ENCODE results near the gene RAC2. TPM values are rescaled to one million over a fixed set of nuclear protein-coding genes. Genes with fewer than 3 reads are reported as not detected.

Gene RAC2
- total RNA-seq = 11.5 TPM

GRCh38 chr22:37244114-37244921, at the start of gene RAC2:
RAC2 (minus strand) TSS chr22:37244269; CDS start chr22:37244148, 121 bp downstream.
- peak within 1 kb of the TSS in 1 of 2 donors; percentile 26 for H3K4me3 ChIP-seq
- no peaks in the 10 kb centered on the region for H3K36me3 ChIP-seq
- DNase-seq (ENCODE audit: low spot score in 2 of 2) = peak; percentile 28 to 81
- no peaks in the 10 kb centered on the region for H3K9me3 ChIP-seq
- no peaks in the 10 kb centered on the region for H3K4me1 ChIP-seq
- H3K27ac ChIP-seq = no peak within 1 kb of the TSS
- intact Hi-C loops (cut with DNase I) = no loop called here
- TF ChIP-seq, protein P1, sequence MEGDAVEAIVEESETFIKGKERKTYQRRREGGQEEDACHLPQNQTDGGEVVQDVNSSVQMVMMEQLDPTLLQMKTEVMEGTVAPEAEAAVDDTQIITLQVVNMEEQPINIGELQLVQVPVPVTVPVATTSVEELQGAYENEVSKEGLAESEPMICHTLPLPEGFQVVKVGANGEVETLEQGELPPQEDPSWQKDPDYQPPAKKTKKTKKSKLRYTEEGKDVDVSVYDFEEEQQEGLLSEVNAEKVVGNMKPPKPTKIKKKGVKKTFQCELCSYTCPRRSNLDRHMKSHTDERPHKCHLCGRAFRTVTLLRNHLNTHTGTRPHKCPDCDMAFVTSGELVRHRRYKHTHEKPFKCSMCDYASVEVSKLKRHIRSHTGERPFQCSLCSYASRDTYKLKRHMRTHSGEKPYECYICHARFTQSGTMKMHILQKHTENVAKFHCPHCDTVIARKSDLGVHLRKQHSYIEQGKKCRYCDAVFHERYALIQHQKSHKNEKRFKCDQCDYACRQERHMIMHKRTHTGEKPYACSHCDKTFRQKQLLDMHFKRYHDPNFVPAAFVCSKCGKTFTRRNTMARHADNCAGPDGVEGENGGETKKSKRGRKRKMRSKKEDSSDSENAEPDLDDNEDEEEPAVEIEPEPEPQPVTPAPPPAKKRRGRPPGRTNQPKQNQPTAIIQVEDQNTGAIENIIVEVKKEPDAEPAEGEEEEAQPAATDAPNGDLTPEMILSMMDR (IDR thresholded peaks at IDR 0.05) = no peak
- no peaks in the 10 kb centered on the region for H3K27me3 ChIP-seq

DNA sequence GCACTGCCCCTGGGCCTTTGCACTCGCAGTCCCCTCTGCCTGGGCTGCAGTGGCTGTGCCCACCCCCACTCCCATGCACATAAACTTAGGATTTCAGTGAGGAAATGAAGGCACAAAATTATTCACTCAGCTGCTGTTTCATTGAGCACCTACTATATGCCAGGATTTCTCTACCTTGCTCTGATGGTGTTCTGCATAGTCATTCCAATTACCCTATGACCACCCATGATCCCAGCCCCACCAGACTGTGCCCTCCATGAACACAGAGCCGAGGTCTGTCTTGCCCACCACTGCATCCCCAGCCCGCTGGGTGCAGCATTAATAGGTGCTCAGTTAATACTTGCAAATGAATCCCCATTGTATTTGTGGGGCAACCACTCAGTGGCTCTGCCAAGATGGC, 49.1 kb upstream of the RAC2 start:
- intact Hi-C loops (cut with DNase I) = no loop called here
- Histone ChIP-seq H3K4me1 (no peaks in the 10 kb centered on the region), H3K36me3 (no peaks in the 10 kb centered on the region), H3K27ac (no peak overlapping the region), H3K9me3 (no peaks in the 10 kb centered on the region), H3K4me3 (no peak overlapping the region), H3K27me3 (no peaks in the 10 kb centered on the region)
- no peak for DNase-seq (ENCODE audit: low spot score in 2 of 2)
- TF ChIP-seq, protein P1 (IDR thresholded peaks at IDR 0.05) = no peak

DNA sequence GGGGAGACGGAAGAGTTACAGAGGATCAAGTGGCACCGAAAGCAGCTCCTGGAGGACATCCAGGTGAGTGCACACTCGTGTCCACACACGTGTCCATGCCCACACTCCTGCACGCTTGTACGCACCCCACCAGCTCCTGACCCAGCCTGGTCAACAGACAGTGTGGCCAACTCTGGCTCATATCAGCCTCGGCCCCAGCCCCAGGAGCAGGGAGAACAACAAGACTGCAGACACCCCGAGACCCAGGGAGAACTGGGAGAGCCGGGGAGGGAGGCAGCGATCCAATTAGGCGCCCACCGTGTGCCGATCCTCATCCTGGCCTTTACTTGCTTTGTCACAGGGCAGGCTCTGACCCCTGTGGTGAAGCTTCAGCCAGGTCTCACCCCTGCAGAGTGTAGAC, 48.6 kb upstream of the RAC2 start:
- Histone ChIP-seq H3K9me3 (no peaks in the 10 kb centered on the region), H3K36me3 (no peaks in the 10 kb centered on the region), H3K27ac (no peak overlapping the region), H3K4me1 (no peaks in the 10 kb centered on the region), H3K27me3 (no peaks in the 10 kb centered on the region), H3K4me3 (no peak overlapping the region)
- intact Hi-C loops (cut with DNase I) = no loop called here
- TF ChIP-seq, protein P1 (IDR thresholded peaks at IDR 0.05) = no peak
- DNase-seq (ENCODE audit: low spot score in 2 of 2) = no peak

GRCh38 chr22:37291559-37292298, 47.7 kb upstream of the RAC2 start:
- no peak overlapping the region for H3K4me3 ChIP-seq
- TF ChIP-seq, protein P1 (IDR thresholded peaks at IDR 0.05) = no peak
- no peak overlapping the region for H3K27ac ChIP-seq
- no peak for DNase-seq (ENCODE audit: low spot score in 2 of 2)
- no peaks in the 10 kb centered on the region for H3K9me3 ChIP-seq
- no peaks in the 10 kb centered on the region for H3K27me3 ChIP-seq
- intact Hi-C loops (cut with DNase I) = no loop called here
- no peaks in the 10 kb centered on the region for H3K4me1 ChIP-seq
- H3K36me3 ChIP-seq = no peaks in the 10 kb centered on the region

GRCh38 chr22:37290737-37291136, 46.7 kb upstream of the RAC2 start:
- H3K36me3 ChIP-seq = no peaks in the 10 kb centered on the region
- no peaks in the 10 kb centered on the region for H3K9me3 ChIP-seq
- no peaks in the 10 kb centered on the region for H3K4me1 ChIP-seq
- intact Hi-C loops (cut with DNase I) = no loop called here
- no peak overlapping the region for H3K27ac ChIP-seq
- no peak for DNase-seq (ENCODE audit: low spot score in 2 of 2)
- H3K4me3 ChIP-seq = no peak overlapping the region
- TF ChIP-seq, protein P1 (IDR thresholded peaks at IDR 0.05) = no peak
- H3K27me3 ChIP-seq = no peaks in the 10 kb centered on the region
